Measurements from ENCODE around the gene TUBB2B. TPM values are rescaled to one million over a fixed set of nuclear protein-coding genes. Genes with fewer than 3 reads are reported as not detected.

TUBB2B gene
- polyA plus RNA-seq, 1 experiment = 13.3 TPM

GRCh38 chr6:3239110-3239830, 11.8 kb upstream of the TUBB2B start:
- CTCF ChIA-PET = no interaction called here
- H3K27me3 ChIP-seq (ENCODE audit: control insufficient read depth, insufficient read depth, low read length) = peaks cover 12% of the 10 kb centered on the region
- POLR2A ChIA-PET = no interaction called here

GRCh38 chr6:3237761-3238662, 10.6 kb upstream of the TUBB2B start:
- CTCF ChIA-PET = interaction anchor here (1.3 kb wide), 1 partner anchor 9 kb away, joined by 5 read pairs; no protein-coding TSS in a partner anchor
- DNase-seq (ENCODE audit: low read depth) = no peak
- TF ChIP-seq CTCF (IDR thresholded peaks at IDR 0.05; ENCODE audit: insufficient read depth, low read depth, low read length) = no peak; the same call in 1 of the 2 replicates
- Histone ChIP-seq H3K27me3 (ENCODE audit: control insufficient read depth, insufficient read depth, low read length) (peaks cover 16% of the 10 kb centered on the region), H3K4me3 (ENCODE audit: low read depth, low read length) (no peak overlapping the region), H3K36me3 (ENCODE audit: control insufficient read depth, insufficient read depth, low read length) (no peaks in the 10 kb centered on the region)
- POLR2A ChIA-PET = interaction anchor here (0.5 kb wide), 1 partner anchor 256 kb away, joined by 9 read pairs; no protein-coding TSS in a partner anchor

More at GRCh38 chr6:3239110-3239830, 11.8 kb upstream of the TUBB2B start:
- TF ChIP-seq CTCF (IDR thresholded peaks at IDR 0.05; ENCODE audit: insufficient read depth, low read depth, low read length) = peak; percentile 21; the same call in 1 of the 2 replicates
- DNase-seq (ENCODE audit: low read depth) = no peak
- Histone ChIP-seq H3K4me3 (ENCODE audit: low read depth, low read length) (no peak overlapping the region), H3K36me3 (ENCODE audit: control insufficient read depth, insufficient read depth, low read length) (no peaks in the 10 kb centered on the region)

DNA sequence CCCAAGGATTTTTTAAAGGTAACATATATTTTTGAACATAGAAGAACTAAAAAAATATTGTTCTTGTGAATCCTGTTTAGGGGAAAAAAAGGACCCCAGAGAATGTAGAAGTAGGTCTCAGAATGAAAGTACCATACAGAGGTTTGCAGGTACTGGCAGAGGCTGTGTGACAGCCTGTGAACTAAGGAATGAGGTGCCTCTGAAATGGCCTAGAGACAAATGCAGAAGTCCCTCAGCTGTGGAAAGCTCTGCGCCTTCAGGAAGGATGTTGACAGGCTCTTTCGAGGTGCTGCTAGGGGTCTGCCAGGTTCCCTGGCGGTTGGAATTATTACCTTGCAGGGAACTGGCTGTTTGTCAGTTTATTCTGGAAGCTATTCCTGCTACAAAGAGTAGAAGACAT, 8.6 kb upstream of the TUBB2B start:
- POLR2A ChIA-PET = no interaction called here
- Histone ChIP-seq H3K4me3 (ENCODE audit: low read depth, low read length) (no peak overlapping the region), H3K36me3 (ENCODE audit: control insufficient read depth, insufficient read depth, low read length) (no peaks in the 10 kb centered on the region), H3K27me3 (ENCODE audit: control insufficient read depth, insufficient read depth, low read length) (peaks cover 19% of the 10 kb centered on the region)
- TF ChIP-seq CTCF (IDR thresholded peaks at IDR 0.05; ENCODE audit: insufficient read depth, low read depth, low read length) = no peak
- CTCF ChIA-PET = interaction anchor here (1.0 kb wide), 1 partner anchor 27 kb away, joined by 3 read pairs; no protein-coding TSS in a partner anchor
- no peak for DNase-seq (ENCODE audit: low read depth)

- ChIA-PET CTCF (interaction anchor here (1.0 kb wide), 1 partner anchor 26 kb away, joined by 3 read pairs; no protein-coding TSS in a partner anchor), POLR2A (no interaction called here)
- Histone ChIP-seq H3K4me3 (ENCODE audit: low read depth, low read length) (no peak overlapping the region), H3K27me3 (ENCODE audit: control insufficient read depth, insufficient read depth, low read length) (peaks cover 17% of the 10 kb centered on the region), H3K36me3 (ENCODE audit: control insufficient read depth, insufficient read depth, low read length) (no peaks in the 10 kb centered on the region)
- no peak for TF ChIP-seq CTCF (IDR thresholded peaks at IDR 0.05; ENCODE audit: insufficient read depth, low read depth, low read length)
- no peak for DNase-seq (ENCODE audit: low read depth)
Observed at GRCh38 chr6:3235486-3235885, 8.0 kb upstream of the TUBB2B start.

DNA sequence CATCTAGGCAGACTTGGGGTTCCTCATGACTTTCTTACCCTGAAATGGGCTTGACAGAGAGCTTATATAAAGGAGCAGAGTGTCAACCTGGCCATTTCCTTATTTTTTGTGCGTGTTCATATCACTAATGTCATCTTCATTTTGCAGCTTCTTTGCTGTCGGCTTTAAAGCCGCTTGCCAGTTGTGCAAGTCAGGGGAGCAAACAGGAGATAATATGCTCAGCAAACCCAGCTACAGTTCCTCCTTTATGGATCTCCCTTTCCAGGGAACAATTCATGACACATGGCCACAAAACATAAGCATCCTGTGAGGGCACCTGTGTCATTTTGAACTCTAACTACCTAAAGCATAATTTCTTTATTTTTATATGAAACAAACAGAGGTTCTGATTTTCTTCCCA, 6.5 kb upstream of the TUBB2B start:
- no peak overlapping the region for H3K4me3 ChIP-seq (ENCODE audit: low read depth, low read length)
- DNase-seq (ENCODE audit: low read depth) = no peak
- ChIA-PET POLR2A (interaction anchor here (0.6 kb wide), 1 partner anchor 71 kb away, joined by 6 read pairs; no protein-coding TSS in a partner anchor), CTCF (no interaction called here)
- H3K36me3 ChIP-seq (ENCODE audit: control insufficient read depth, insufficient read depth, low read length) = no peaks in the 10 kb centered on the region
- peaks cover 27% of the 10 kb centered on the region for H3K27me3 ChIP-seq (ENCODE audit: control insufficient read depth, insufficient read depth, low read length)
- no peak for TF ChIP-seq CTCF (IDR thresholded peaks at IDR 0.05; ENCODE audit: insufficient read depth, low read depth, low read length)

Data from BJ (cell line).